ENCODE results near the gene DNAJB2. TPM values are rescaled to one million over a fixed set of nuclear protein-coding genes. Genes with fewer than 3 reads are reported as not detected.
"Not testable (repeated sequence)": the region's sequence is repeated elsewhere in the genome, so short reads cannot be mapped to it uniquely, and the experiment has no call there.

The DNAJB2 gene
- total RNA-seq, 2 experiments from 2014 or later = 48.2 to 49.0 TPM

GRCh38 chr2:219281588-219281987, 2.4 kb downstream of the DNAJB2 start:
- DNase-seq = no peak
- CTCF ChIA-PET = interaction anchor here (0.8 to 14.8 kb wide), 3 partner anchors 11 to 127 kb away, joined by 3 to 260 read pairs (median 3); partner anchors contain the start of genes ANKZF1 and ATG9A
- no peaks in the 10 kb centered on the region for H3K9me3 Mint-ChIP-seq (ENCODE audit: low read depth)
- no peaks in the 10 kb centered on the region for H3K27me3 Mint-ChIP-seq
- H3K4me1 Mint-ChIP-seq = peaks cover 32% of the 10 kb centered on the region
- H3K27ac Mint-ChIP-seq = peak overlapping the region; percentile 33
- H3K4me3 Mint-ChIP-seq = no peak overlapping the region
- ATAC-seq = no peak
- peaks cover 12% of the 10 kb centered on the region for H3K36me3 Mint-ChIP-seq

DNA sequence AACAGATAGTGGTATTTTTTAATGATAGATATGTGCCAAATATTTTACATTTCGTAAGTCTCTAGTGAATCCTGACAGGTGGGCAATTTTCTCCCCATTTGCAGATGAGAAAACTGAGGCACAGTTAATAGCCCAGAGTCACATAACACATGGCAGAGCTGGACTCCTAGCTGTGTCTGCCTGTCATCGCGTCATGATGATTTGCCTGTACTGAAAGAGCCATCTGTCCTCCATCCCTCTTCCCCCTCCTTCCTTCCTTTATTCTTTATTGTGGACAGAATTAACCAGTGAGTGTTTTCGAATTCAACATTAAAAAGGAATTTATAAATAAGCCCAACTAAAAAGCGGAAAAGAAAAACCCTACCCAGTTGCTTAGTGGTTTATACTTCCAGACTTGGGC, 3.2 kb downstream of the DNAJB2 start:
- no peaks in the 10 kb centered on the region for H3K27me3 Mint-ChIP-seq
- DNase-seq (no peak), ATAC-seq (no peak)
- H3K9me3 Mint-ChIP-seq (ENCODE audit: low read depth) = no peaks in the 10 kb centered on the region
- H3K4me3 Mint-ChIP-seq = no peak overlapping the region
- peaks cover 29% of the 10 kb centered on the region for H3K4me1 Mint-ChIP-seq
- CTCF ChIA-PET = interaction anchor here (0.6 to 14.8 kb wide), 3 partner anchors 10 to 128 kb away, joined by 3 to 260 read pairs (median 3); no protein-coding TSS in a partner anchor
- H3K36me3 Mint-ChIP-seq = peaks cover 12% of the 10 kb centered on the region
- H3K27ac Mint-ChIP-seq = no peak overlapping the region

DNA sequence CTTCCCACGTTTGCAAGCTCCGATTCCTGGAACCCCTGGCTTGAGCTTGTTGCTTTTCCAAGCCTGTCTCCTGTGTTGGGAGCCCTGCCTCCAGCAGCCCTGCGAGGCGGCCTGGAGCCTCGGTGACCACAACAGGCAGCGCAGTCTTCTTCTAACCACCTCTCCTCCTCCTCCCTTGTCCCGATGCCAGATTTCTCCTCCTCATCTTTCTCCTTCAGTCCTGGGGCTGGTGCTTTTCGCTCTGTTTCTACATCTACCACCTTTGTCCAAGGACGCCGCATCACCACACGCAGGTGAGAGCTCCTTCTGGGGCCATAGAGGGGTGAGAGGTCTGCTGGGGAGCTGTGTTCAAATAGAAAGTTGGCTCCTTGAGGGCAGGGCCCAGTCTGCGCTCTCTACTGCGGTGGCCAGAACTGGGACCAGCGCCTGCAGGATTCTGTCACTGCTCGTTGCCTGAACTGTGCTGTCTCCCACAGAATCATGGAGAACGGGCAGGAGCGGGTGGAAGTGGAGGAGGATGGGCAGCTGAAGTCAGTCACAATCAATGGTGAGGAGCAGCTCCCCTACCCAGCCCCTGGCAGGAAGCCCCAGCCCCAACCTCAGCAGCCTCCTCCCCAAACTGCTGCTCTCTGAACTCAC, 3.9 kb downstream of the DNAJB2 start:
- H3K36me3 Mint-ChIP-seq = peaks cover 12% of the 10 kb centered on the region
- H3K4me1 Mint-ChIP-seq = peaks cover 23% of the 10 kb centered on the region
- no peak overlapping the region for H3K4me3 Mint-ChIP-seq

DNA sequence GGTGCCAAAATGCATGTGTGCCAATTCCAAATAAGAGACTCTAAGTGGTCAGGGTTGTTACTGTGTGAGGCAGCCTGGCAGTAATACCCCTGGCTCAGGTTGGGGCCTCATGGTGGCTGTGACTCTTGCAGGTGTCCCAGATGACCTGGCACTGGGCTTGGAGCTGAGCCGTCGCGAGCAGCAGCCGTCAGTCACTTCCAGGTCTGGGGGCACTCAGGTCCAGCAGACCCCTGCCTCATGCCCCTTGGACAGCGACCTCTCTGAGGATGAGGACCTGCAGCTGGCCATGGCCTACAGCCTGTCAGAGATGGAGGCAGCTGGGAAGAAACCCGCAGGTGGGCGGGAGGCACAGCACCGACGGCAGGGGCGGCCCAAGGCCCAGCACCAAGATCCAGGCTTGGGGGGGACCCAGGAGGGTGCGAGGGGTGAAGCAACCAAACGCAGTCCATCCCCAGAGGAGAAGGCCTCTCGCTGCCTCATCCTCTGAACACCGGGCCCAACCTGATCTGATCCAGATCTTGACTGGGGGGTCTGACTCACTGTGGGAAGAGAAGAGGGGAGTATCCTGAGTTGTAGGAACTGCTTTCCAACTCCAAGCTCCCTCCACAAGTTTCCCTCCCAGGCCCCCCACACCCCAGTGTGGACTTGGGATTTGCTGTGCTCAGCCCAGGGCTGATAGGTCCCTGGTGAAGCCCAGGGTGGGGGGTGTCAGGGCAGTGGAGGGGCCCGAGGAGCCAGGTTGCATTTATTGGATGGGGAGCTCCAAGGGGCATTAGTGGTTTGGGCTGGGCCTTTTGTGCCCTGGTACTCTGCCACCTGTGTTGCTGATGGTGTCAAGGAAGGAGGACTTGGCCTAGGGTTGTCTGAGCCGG, 5.6 kb downstream of the DNAJB2 start:
- Mint-ChIP-seq H3K4me1 (peaks cover 13% of the 10 kb centered on the region), H3K36me3 (peaks cover 10% of the 10 kb centered on the region), H3K27ac (no peak overlapping the region), H3K9me3 (ENCODE audit: low read depth) (no peaks in the 10 kb centered on the region), H3K4me3 (no peak overlapping the region), H3K27me3 (no peaks in the 10 kb centered on the region)
- DNase-seq (no peak), ATAC-seq (no peak)
- CTCF ChIA-PET = interaction anchor here (2.4 to 14.8 kb wide), 2 partner anchors 8 to 125 kb away, joined by 5 to 260 read pairs; no protein-coding TSS in a partner anchor

More for the DNA sequence above, 3.9 kb downstream of the DNAJB2 start:
- H3K27ac Mint-ChIP-seq = peak overlapping the region; percentile 3
- H3K27me3 Mint-ChIP-seq = no peaks in the 10 kb centered on the region
- ATAC-seq (no peak), DNase-seq (no peak)
- H3K9me3 Mint-ChIP-seq (ENCODE audit: low read depth) = no peaks in the 10 kb centered on the region
- CTCF ChIA-PET = interaction anchor here (1.5 to 14.8 kb wide), 2 partner anchors 9 to 128 kb away, joined by 3 to 260 read pairs; no protein-coding TSS in a partner anchor

DNA sequence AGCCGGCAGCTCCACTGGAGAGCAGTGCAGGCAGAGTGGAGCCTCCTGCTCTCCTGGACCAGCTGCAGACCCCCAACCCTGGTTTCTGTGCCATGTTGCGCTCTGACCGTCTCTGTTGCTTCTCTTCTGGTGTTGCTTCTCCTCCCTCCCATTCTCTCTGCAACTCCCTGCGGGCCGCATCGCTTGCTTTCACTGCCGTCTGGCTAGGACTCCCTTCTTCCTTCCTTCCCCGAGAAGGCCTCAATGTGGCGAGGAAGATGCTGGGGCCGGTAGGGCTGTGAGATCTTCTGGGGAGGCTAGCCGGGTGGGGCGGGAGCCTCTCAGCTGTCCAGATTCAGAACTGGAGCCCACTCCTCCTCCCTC, 6.2 kb downstream of the DNAJB2 start:
- Mint-ChIP-seq H3K27me3 (no peaks in the 10 kb centered on the region), H3K9me3 (ENCODE audit: low read depth) (no peaks in the 10 kb centered on the region), H3K4me1 (peaks cover 7% of the 10 kb centered on the region), H3K4me3 (no peak overlapping the region), H3K27ac (no peak overlapping the region), H3K36me3 (peaks cover 8% of the 10 kb centered on the region)
- CTCF ChIA-PET = interaction anchor here (0.6 to 14.8 kb wide), 4 partner anchors 7 to 126 kb away, joined by 3 to 260 read pairs (median 5); no protein-coding TSS in a partner anchor
- no peak for DNase-seq
- no peak for ATAC-seq

DNA sequence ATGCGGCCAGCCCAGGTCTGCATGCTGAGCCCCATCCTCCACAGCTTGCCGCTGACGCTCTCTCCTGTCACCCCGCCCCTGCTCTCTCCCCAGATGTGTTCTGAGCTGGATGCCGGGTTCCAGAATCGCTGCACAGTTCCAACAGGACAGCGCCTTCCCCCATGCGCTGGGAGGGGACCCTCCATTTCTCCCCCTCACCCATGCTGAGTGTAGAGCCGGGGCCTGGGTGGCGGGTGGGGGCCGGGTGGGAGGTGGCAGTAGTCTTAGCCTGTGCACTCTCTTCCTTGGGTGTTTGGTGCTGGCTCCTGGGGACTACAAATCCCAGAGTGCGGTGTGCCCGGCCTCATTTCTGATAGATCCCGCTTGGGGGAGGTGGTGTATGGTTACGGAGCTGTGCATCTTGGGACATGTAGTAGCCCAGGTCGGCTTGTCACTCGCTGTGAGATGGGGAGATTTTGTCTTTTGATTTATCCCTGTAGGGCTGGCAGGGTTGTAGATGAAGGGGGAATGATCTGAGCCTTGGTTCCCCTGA, 6.8 kb downstream of the DNAJB2 start:
- no peak for DNase-seq
- H3K4me1 Mint-ChIP-seq = peaks cover 5% of the 10 kb centered on the region
- H3K27ac Mint-ChIP-seq = no peak overlapping the region
- H3K27me3 Mint-ChIP-seq = no peaks in the 10 kb centered on the region
- CTCF ChIA-PET = interaction anchor here (0.6 to 14.8 kb wide), 5 partner anchors 6 to 127 kb away, joined by 3 to 260 read pairs (median 5); no protein-coding TSS in a partner anchor
- no peak overlapping the region for H3K4me3 Mint-ChIP-seq
- no peak for ATAC-seq
- peaks cover 8% of the 10 kb centered on the region for H3K36me3 Mint-ChIP-seq
- no peaks in the 10 kb centered on the region for H3K9me3 Mint-ChIP-seq (ENCODE audit: low read depth)

DNA sequence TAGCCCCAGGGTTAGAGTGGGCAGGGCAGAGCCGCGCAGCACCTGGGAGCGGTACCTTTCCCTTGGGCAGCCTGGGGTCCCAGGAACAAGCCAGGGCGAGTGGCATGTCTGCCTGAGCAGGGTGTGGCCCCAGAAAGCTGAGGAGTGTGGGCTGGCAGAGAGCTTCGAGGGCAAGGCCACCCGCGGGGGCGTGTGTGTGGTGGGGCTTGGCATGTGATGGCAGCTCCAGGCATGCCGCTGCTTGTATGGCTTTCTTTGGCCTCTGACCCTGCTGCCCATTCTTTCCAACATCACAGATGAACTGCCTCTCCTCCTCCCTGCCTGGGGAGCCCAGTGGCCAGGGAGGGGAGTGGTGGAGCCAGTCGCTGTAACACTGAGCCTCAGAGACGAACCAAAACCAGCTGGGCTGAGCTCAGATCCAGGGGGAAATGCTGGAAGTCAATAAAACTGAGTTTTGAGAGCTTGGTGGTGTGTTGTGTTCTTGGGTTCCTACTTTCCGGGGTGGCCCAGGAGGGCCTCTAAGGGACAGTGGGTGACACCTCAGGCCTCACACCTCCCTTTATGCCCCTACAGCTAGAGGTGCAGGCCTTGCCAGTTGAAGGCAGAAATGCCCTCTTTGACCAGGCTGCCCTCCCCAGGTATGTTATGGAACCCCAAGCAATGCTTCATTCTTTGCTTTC, 7.4 kb downstream of the DNAJB2 start:
- Mint-ChIP-seq H3K27me3 (no peaks in the 10 kb centered on the region), H3K4me1 (peaks cover 2% of the 10 kb centered on the region), H3K27ac (no peak overlapping the region), H3K4me3 (no peak overlapping the region), H3K36me3 (peaks cover 5% of the 10 kb centered on the region), H3K9me3 (ENCODE audit: low read depth) (no peaks in the 10 kb centered on the region)
- DNase-seq = no peak
- ATAC-seq = no peak
- CTCF ChIA-PET = interaction anchor here (1.2 to 14.8 kb wide), 4 partner anchors 6 to 127 kb away, joined by 5 to 260 read pairs (median 8); no protein-coding TSS in a partner anchor

DNA sequence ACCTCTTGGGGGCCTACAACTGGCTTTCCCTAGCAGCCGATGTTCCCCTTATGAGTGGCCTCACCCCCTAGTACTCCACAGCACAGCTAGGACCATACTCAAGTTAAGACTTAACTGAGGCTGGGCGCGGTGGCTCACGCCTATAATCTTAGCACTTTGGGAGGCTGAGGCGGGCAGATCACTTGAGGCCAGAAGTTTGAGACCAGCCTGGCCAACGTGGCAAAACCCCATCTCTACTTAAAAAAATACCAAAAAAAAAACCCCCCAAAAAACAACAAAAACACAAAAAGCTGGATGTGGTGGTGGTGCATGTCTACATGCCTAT, 7.9 kb downstream of the DNAJB2 start:
- H3K4me1 Mint-ChIP-seq; H3K36me3 Mint-ChIP-seq; DNase-seq; H3K4me3 Mint-ChIP-seq; ATAC-seq; H3K9me3 Mint-ChIP-seq (ENCODE audit: low read depth); H3K27me3 Mint-ChIP-seq; H3K27ac Mint-ChIP-seq: not testable (repeated sequence)
- CTCF ChIA-PET = interaction anchor here (0.8 to 14.8 kb wide), 3 partner anchors 5 to 128 kb away, joined by 3 to 260 read pairs (median 8); no protein-coding TSS in a partner anchor

DNA sequence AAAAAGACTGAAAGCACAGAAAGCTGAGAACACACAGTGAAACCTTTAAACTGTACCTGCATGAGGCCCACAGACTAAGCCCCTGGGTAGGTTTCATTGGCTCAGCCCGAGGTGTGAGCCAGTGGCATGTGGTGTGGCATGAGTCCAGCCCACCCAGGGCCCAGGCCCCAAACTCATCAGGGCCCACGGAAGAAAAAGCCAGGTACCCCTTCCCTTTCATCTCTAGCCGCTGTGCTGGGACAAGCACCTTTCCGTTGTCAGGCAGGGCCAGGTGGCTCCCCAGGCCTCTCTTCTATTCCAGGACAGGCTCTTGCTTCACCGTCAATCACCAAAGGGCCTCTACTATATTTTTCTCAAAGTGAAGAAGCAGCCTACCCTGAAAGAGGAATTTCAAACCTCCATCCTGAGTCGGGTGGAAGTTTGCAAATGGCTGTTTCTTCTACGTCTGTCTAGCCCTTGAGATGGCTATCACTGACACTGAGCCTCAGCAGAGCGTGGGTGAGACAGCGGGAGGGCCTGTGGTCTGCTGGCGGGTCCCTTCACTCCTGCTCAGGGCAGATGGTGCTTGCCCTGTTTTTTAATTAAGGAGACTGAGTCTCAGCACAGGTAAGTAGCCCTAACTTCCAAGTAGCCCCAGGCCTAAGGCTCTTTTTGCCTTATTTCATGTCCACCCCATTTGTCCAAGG, 8.6 kb downstream of the DNAJB2 start:
- Mint-ChIP-seq H3K4me3 (no peak overlapping the region), H3K9me3 (ENCODE audit: low read depth) (no peaks in the 10 kb centered on the region), H3K27me3 (no peaks in the 10 kb centered on the region), H3K4me1 (peaks cover 2% of the 10 kb centered on the region), H3K27ac (no peak overlapping the region), H3K36me3 (peaks cover 4% of the 10 kb centered on the region)
- CTCF ChIA-PET = interaction anchor here (0.8 kb wide), 1 partner anchor 10 kb away, joined by 3 read pairs; no protein-coding TSS in a partner anchor
- DNase-seq (no peak), ATAC-seq (no peak)

GRCh38 chr2:219289195-219289536, 10.0 kb downstream of the DNAJB2 start:
- Mint-ChIP-seq H3K36me3 (no peaks in the 10 kb centered on the region), H3K4me3 (no peak overlapping the region), H3K9me3 (ENCODE audit: low read depth) (no peaks in the 10 kb centered on the region), H3K4me1 (peaks cover 2% of the 10 kb centered on the region), H3K27me3 (no peaks in the 10 kb centered on the region), H3K27ac (no peak overlapping the region)
- no peak for DNase-seq
- CTCF ChIA-PET = interaction anchor here (8.5 kb wide), 1 partner anchor 10 kb away, joined by 260 read pairs; the partner anchor contains the start of gene DNAJB2
- ATAC-seq = no peak

DNA sequence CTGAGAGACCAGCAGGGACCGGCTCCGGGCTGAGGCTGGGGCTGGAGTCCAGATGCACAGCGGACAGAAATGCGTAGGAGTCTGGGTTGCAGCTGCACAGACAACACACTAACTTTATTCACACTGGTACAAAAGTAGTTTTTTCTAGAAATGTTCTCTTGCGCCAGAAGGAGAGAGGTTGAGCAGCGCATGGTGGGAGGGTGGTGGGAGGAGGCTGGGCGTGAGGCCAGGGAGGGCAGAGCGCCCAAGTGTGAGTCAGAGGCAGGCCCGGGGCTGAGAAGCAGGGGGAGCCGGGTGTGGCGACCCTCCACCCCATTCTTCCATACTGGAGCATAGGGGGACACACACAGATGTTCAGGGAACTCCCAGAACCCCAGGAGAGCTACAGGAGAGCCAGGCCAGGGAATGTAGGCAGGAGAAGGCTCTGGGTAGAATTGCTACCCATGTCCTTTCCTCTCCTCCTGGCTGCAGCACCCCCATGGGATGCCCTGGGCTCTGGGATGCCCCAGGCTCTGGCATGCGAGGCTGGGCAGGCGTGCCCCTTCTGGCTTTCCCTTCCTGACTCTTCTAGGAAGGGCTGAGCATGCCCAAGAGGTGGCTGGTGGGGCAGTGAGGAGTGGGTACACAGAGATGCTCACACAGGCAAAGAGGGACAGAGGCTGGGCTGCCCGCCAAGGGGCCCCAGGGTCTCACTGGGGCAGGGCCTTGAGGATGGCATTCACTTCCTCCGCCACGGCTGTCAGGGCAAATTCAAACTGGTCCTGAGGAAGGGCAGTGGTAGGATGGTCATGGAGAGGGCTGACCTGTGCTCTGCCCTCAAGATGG, 10.6 kb downstream of the DNAJB2 start:
- H3K36me3 Mint-ChIP-seq = no peaks in the 10 kb centered on the region
- no peak for DNase-seq
- CTCF ChIA-PET = interaction anchor here (8.5 kb wide), 1 partner anchor 10 kb away, joined by 260 read pairs; the partner anchor contains the start of gene DNAJB2
- no peak overlapping the region for H3K27ac Mint-ChIP-seq
- H3K9me3 Mint-ChIP-seq (ENCODE audit: low read depth) = no peaks in the 10 kb centered on the region
- no peaks in the 10 kb centered on the region for H3K27me3 Mint-ChIP-seq
- H3K4me3 Mint-ChIP-seq = no peak overlapping the region
- no peak for ATAC-seq
- peaks cover 6% of the 10 kb centered on the region for H3K4me1 Mint-ChIP-seq

Data from activated CD8-positive, alpha-beta memory T cell treated with anti-CD3 and anti-CD28 coated beads, Interleukin-2, amount 10 ng/mL, durations not matched to agents 7 days and 5 days (primary cell).